Natural killer cell (primary cell): Measurements from ENCODE around the gene MISP. TPM values are rescaled to one million over a fixed set of nuclear protein-coding genes. Genes with fewer than 3 reads are reported as not detected.

ENCODE experiments used
- ATAC-seq, 3 donors: fragments of 150-1000 bp in 2 of 3; fragments of 200-7000 bp in 1 of 3; cut with Tn5 transposase; 1 replicate in 1 of 3; 2 replicates in 2 of 3; pipeline ENCODE4 v1.10.0; 2021; ENCODE audit warnings: mild to moderate bottlenecking in 2 of 3, moderate library complexity in 2 of 3
- DNase-seq, 2 donors: peaks; one replicate each; pipeline versions ENCODE4 v3.0.0 to v3.0.0-alpha.2; 2013 to 2021; ENCODE audit warnings: mixed read lengths in 1 of 2
- H3K27ac ChIP-seq: one replicate; pipeline ENCODE4 v1.5.1; 2013; ENCODE audit warnings: mild to moderate bottlenecking, low read length
- H3K27me3 ChIP-seq: one replicate; pipeline ENCODE4 v1.6.1; 2013; ENCODE audit warnings: low read length; ENCODE audit not compliant: control insufficient read depth, insufficient read depth
- H3K36me3 ChIP-seq: one replicate; pipeline ENCODE4 v1.6.1; 2013; ENCODE audit warnings: low read length; ENCODE audit not compliant: control insufficient read depth, insufficient read depth
- H3K4me1 ChIP-seq: one replicate; pipeline ENCODE4 v1.6.1; 2013; ENCODE audit warnings: low read length; ENCODE audit not compliant: control insufficient read depth, insufficient read depth
- H3K4me3 ChIP-seq: one replicate; pipeline ENCODE4 v1.5.1; 2013; ENCODE audit warnings: low read length
- H3K9me3 ChIP-seq: one replicate; pipeline ENCODE4 v1.6.1; 2013; ENCODE audit warnings: low read length; ENCODE audit not compliant: control insufficient read depth, insufficient read depth
- H3K27ac Mint-ChIP-seq, 2 donors: one replicate each; pipeline ENCODE4 v1.8.0; 2022; ENCODE audit warnings: mild to moderate bottlenecking in 2 of 2, mixed read lengths in 2 of 2, moderate library complexity in 1 of 2
- H3K27me3 Mint-ChIP-seq, 2 donors: one replicate each; pipeline ENCODE4 v1.8.0; 2022; ENCODE audit warnings: low read depth in 2 of 2, mixed read lengths in 2 of 2
- H3K36me3 Mint-ChIP-seq: one replicate; pipeline ENCODE4 v1.8.0; 2022; ENCODE audit warnings: mixed read lengths
- H3K4me1 Mint-ChIP-seq, 2 donors: one replicate each; pipeline ENCODE4 v1.8.0; 2022; ENCODE audit warnings: mixed read lengths in 2 of 2
- H3K4me3 Mint-ChIP-seq: one replicate; pipeline ENCODE4 v1.8.0; 2022; ENCODE audit warnings: mild to moderate bottlenecking, moderate library complexity, mixed read lengths
- H3K9me3 Mint-ChIP-seq, 2 donors: one replicate each; pipeline ENCODE4 v1.8.0; 2022; ENCODE audit warnings: mixed read lengths in 2 of 2
- WGBS: methylation state at CpG from one replicate; pipeline ENCODE4 v1.1.7; 2013; ENCODE audit warnings: missing lambda C conversion rate; ENCODE audit not compliant: insufficient coverage; 5-methylcytosine and 5-hydroxymethylcytosine counted together
- intact Hi-C: fragments of 100-400 bp; cut with micrococcal nuclease; formaldehyde crosslinking; loops from one replicate; pipeline ENCODE4 v1.14.2; 2022
- total RNA-seq, 4 donors: library from RNA; stranded (reverse); fragments of 120-200 nt in 1 of 4; gene quantifications; one replicate each; pipeline versions ENCODE4 v1.2.3 to v1.2.4, GENCODE V29; 2013 to 2022
- TF ChIP-seq, protein P1 (sequence below): fragments of 200-600 bp; IDR thresholded peaks from one replicate; pipeline ENCODE4 v1.8.0; 2022; ENCODE audit warnings: antibody characterized with exemption

Gene MISP
- total RNA-seq, 3 donors from 2014 or later (not counting 1 experiment from before 2014, with no cell fraction given): not detected

DNA sequence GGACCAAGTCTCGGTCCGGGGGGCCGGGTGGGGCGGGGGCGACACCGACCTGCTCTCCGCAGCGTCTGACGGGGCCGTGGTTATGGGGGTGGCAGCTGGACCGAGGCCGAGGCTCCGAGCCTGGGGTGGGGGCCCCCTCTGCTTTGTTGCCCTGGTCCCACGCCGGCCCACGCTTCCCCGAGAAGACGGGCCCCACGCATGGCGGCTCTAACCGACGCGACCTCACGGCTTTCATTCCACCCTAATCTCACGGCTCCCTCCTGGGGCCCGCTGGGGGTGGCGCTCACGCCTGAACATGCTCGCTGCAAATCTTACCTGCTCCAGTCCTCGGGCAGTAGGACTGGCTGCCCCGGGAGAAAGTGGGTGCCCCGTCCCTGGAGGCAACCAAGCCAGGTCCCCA lies 14.8 kb upstream of the MISP start:
- Histone ChIP-seq H3K27ac (no peak overlapping the region), H3K4me1 (peaks cover 26% of the 10 kb centered on the region), H3K9me3 (no peaks in the 10 kb centered on the region), H3K36me3 (no peaks in the 10 kb centered on the region), H3K27me3 (no peaks in the 10 kb centered on the region), H3K4me3 (no peak overlapping the region)
- TF ChIP-seq, protein P1, sequence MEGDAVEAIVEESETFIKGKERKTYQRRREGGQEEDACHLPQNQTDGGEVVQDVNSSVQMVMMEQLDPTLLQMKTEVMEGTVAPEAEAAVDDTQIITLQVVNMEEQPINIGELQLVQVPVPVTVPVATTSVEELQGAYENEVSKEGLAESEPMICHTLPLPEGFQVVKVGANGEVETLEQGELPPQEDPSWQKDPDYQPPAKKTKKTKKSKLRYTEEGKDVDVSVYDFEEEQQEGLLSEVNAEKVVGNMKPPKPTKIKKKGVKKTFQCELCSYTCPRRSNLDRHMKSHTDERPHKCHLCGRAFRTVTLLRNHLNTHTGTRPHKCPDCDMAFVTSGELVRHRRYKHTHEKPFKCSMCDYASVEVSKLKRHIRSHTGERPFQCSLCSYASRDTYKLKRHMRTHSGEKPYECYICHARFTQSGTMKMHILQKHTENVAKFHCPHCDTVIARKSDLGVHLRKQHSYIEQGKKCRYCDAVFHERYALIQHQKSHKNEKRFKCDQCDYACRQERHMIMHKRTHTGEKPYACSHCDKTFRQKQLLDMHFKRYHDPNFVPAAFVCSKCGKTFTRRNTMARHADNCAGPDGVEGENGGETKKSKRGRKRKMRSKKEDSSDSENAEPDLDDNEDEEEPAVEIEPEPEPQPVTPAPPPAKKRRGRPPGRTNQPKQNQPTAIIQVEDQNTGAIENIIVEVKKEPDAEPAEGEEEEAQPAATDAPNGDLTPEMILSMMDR: no peak
- WGBS: 94% methylated on average over 32 of the region's 32 CpGs
- ATAC-seq (no peak), DNase-seq (no peak)
- no peaks in the 10 kb centered on the region for H3K27me3 Mint-ChIP-seq
- H3K4me3 Mint-ChIP-seq: no peak overlapping the region
- H3K4me1 Mint-ChIP-seq: peaks cover 0 to 26% of the 10 kb centered on the region in 2 donors
- H3K9me3 Mint-ChIP-seq: no peaks in the 10 kb centered on the region
- intact Hi-C loops: no loop called here
- H3K27ac Mint-ChIP-seq: no peak overlapping the region
- H3K36me3 Mint-ChIP-seq: no peaks in the 10 kb centered on the region

DNA sequence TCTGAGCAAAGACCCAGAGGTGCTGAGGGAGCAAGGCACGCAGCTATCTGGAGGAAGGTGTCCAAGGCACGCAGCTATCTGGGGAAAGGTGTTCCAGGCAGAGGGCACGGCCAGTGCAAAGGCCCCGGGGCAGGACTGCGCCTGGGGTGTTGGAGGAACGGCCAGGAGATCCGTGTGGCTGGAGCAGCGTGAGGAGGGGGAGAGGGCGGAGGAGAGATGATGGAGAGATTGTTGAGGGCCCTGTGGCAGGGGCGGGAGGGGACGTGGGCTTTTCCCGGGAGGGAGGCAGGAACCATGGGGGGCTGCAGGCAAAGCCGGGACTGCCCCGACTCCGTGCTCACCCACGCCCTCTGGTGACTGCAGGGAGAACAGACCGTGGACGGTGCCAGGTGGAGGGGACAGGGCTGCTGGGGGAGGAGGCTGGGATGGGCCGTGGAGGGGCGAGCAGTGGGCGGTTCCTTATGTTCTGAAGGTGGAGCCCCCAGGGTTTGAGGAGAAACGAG lies 13.3 kb upstream of the MISP start:
- no peaks in the 10 kb centered on the region for H3K27me3 ChIP-seq
- no peak overlapping the region for H3K27ac ChIP-seq
- Mint-ChIP-seq H3K4me1 (peaks cover 0 to 23% of the 10 kb centered on the region in 2 donors), H3K27me3 (no peaks in the 10 kb centered on the region), H3K36me3 (no peaks in the 10 kb centered on the region), H3K9me3 (no peaks in the 10 kb centered on the region), H3K4me3 (no peak overlapping the region), H3K27ac (no peak overlapping the region)
- ATAC-seq (peak; percentile 56 to 74 (median 65)), DNase-seq (peak; percentile 49 to 77)
- WGBS: 42% methylated on average over 22 of the region's 22 CpGs
- H3K9me3 ChIP-seq: no peaks in the 10 kb centered on the region
- no peak overlapping the region for H3K4me3 ChIP-seq
- TF ChIP-seq, protein P1: peak; percentile 41
- no peaks in the 10 kb centered on the region for H3K36me3 ChIP-seq
- intact Hi-C loops: no loop called here
- H3K4me1 ChIP-seq: peaks cover 19% of the 10 kb centered on the region

DNA sequence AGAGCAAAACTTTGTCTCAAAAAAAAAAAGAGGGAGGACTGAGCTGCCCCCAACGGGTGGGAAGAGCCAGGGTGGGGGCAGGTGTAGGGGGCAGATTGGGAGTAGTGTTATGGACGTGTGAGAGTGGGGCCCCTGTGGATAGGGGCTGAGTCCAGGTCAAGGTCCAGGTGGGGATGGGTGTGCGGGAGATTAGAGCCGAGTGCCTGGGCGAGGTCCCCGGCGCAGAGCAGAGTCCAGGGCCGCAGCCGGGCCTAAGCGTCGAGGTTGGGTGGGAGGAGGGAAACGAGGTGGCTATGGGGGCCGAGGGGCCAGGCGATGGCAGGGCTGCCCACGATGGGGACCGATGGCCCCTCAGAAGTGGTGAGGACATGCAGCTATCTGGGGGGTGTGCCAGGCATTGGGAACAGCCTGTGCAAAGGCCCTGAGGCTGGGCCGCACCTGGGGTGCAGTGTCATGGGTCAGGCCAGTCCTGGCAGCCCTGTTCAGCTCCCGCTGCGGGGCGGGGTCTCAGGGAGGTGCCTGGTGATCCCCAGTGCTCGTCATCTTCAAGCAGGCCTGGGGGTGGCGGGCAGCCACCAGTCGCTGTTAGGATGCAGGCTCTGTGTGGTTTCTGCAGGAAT lies 12.3 kb upstream of the MISP start:
- no peak for DNase-seq
- H3K4me3 ChIP-seq: no peak overlapping the region
- no peaks in the 10 kb centered on the region for H3K9me3 Mint-ChIP-seq
- intact Hi-C loops: no loop called here
- no peak for ATAC-seq
- peaks cover 0 to 13% of the 10 kb centered on the region in 2 donors for H3K4me1 Mint-ChIP-seq
- 91% methylated on average over 23 of the region's 23 CpGs for WGBS
- no peak overlapping the region for H3K4me3 Mint-ChIP-seq
- H3K27ac ChIP-seq: no peak overlapping the region
- no peaks in the 10 kb centered on the region for H3K36me3 Mint-ChIP-seq
- no peaks in the 10 kb centered on the region for H3K9me3 ChIP-seq
- H3K27ac Mint-ChIP-seq: no peak overlapping the region
- TF ChIP-seq, protein P1: no peak
- no peaks in the 10 kb centered on the region for H3K27me3 Mint-ChIP-seq
- no peaks in the 10 kb centered on the region for H3K27me3 ChIP-seq
- no peaks in the 10 kb centered on the region for H3K36me3 ChIP-seq
- peaks cover 10% of the 10 kb centered on the region for H3K4me1 ChIP-seq
